Hepatocyte (in vitro differentiated cells): ENCODE measurements around the gene IL1RN. TPM values are rescaled to one million over a fixed set of nuclear protein-coding genes. Genes with fewer than 3 reads are reported as not detected.

ENCODE experiments used
- DNase-seq: peaks from one replicate; pipeline ENCODE4 v3.0.0-alpha.2; 2016; ENCODE audit warnings: low spot score
- H2AFZ ChIP-seq: fragments of 200-600 bp; sonication (generic); 2 replicates; pipeline ENCODE4 v1.6.0; 2016; ENCODE audit warnings: antibody characterized with exemption, mild to moderate bottlenecking
- H3K27ac ChIP-seq: fragments of 200-600 bp; sonication (generic); 2 replicates; pipeline ENCODE4 v1.5.1; 2016; ENCODE audit warnings: mild to moderate bottlenecking
- H3K27me3 ChIP-seq: fragments of 200-600 bp; sonication (generic); 2 replicates; pipeline ENCODE4 v1.6.1; 2016
- H3K36me3 ChIP-seq: fragments of 200-600 bp; sonication (generic); replicated peaks from 2 replicates; pipeline ENCODE4 v1.5.1; 2016; ENCODE audit warnings: low read depth; ENCODE audit not compliant: insufficient read depth
- H3K4me1 ChIP-seq: fragments of 200-600 bp; sonication (generic); 2 replicates; pipeline ENCODE4 v1.5.1; 2016; ENCODE audit warnings: mild to moderate bottlenecking, moderate library complexity; ENCODE audit not compliant: insufficient read depth
- H3K4me2 ChIP-seq: fragments of 200-600 bp; sonication (generic); 2 replicates; pipeline ENCODE4 v1.6.0; 2016
- H3K4me3 ChIP-seq: fragments of 200-600 bp; sonication (generic); 2 replicates; pipeline ENCODE4 v1.5.1; 2016; ENCODE audit warnings: mild to moderate bottlenecking
- H3K79me2 ChIP-seq: fragments of 200-600 bp; sonication (generic); 2 replicates; pipeline ENCODE4 v1.6.0; 2017; ENCODE audit warnings: mild to moderate bottlenecking
- H3K9me2 ChIP-seq: fragments of 200-600 bp; sonication (generic); replicated peaks from 2 replicates; pipeline ENCODE4 v1.6.0; 2017; ENCODE audit warnings: mild to moderate bottlenecking; ENCODE audit not compliant: insufficient read depth
- H3K9me3 ChIP-seq: fragments of 200-600 bp; sonication (generic); 2 replicates; pipeline ENCODE4 v1.5.1; 2016; ENCODE audit warnings: low read depth, mild to moderate bottlenecking
- H4K20me1 ChIP-seq: fragments of 200-600 bp; sonication (generic); 2 replicates; pipeline ENCODE4 v1.6.0; 2016; ENCODE audit warnings: mild to moderate bottlenecking; ENCODE audit not compliant: insufficient read depth, poor library complexity, severe bottlenecking
- EZH2 ChIP-seq: fragments of 200-600 bp; sonication (generic); IDR thresholded peaks from 2 replicates; pipeline ENCODE4 v1.6.1; 2016; ENCODE audit warnings: antibody characterized with exemption, mild to moderate bottlenecking, borderline replicate concordance
- EZH2phosphoT487 ChIP-seq: fragments of 200-600 bp; sonication (generic); IDR thresholded peaks from one replicate; pipeline ENCODE4 v1.6.1; 2018; ENCODE audit warnings: antibody characterized with exemption, mild to moderate bottlenecking, low read depth, moderate library complexity; ENCODE audit not compliant: unreplicated experiment, severe bottlenecking
- WGBS: methylation state at CpG from one replicate; pipeline ENCODE4 v1.1.6; 2016; ENCODE audit warnings: low lambda C conversion rate; ENCODE audit errors: missing lambda C conversion rate; 5-methylcytosine and 5-hydroxymethylcytosine counted together
- polyA plus RNA-seq: library from polyadenylated mRNA; unstranded; fragments of >200 nt; fragmentation: Nextera tagmentation; extraction: Ambion mirVana; gene quantifications from 2 replicates; pipeline ENCODE4 v1.2.1, GENCODE V29; 2016
- total RNA-seq: library from RNA; depleted of rRNA; stranded (reverse); fragments of >200 nt; gene quantifications from 2 replicates; pipeline ENCODE4 v1.2.3, GENCODE V29; 2014
- TF ChIP-seq, protein P1 (sequence below): fragments of 200-600 bp; sonication (generic); IDR thresholded peaks from 2 replicates; pipeline ENCODE4 v1.5.1; 2016; ENCODE audit warnings: antibody characterized with exemption, mild to moderate bottlenecking; ENCODE audit not compliant: poor library complexity

IL1RN gene
- total and polyA plus RNA-seq, 2 experiments from 2014 or later = 3.1 to 7.3 TPM

DNA sequence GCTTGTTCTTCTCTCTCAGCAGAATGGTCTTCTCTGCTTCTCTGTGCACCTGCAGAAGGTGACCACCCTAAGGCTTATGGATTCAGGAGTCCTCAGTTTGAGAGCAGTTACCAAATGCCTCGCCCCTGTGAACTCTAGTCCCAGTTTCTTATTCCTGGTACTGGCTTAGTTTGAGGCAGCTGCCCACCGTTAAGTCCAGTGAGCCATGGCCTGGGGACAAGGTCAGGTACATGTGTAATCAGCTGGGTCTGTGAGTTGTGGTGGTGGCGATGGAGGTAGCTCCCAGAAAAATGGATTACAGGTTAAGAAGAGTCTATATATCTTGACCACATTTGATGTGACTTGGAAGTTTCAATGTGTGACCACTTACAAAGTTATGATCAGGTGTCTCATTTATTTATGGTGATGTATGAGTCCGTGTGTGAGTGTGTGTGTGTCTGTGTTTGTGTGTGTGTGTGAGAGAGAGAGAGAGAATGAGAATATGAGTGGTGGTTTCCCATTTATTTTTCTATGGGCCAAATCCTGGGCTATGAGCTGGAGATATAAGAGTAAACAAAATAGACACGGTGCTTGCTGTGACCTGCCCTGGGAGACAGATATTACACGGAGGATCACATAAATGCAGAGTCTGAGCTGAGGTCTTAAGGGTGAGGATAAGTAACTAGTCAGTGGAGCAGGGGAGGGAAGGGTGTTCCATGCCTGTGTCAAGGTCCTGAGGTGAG lies 13.0 kb upstream of the IL1RN start:
- WGBS = 77% methylated on average over 6 of the region's 6 CpGs
- H3K9me2 ChIP-seq = no peaks in the 10 kb centered on the region
- no peak overlapping the region for H3K4me3 ChIP-seq
- DNase-seq = no peak
- H3K27ac ChIP-seq = no peak overlapping the region
- peaks cover 9% of the 10 kb centered on the region for H3K4me1 ChIP-seq
- TF ChIP-seq EZH2 (no peak), EZH2phosphoT487 (no peak)
- TF ChIP-seq, protein P1, sequence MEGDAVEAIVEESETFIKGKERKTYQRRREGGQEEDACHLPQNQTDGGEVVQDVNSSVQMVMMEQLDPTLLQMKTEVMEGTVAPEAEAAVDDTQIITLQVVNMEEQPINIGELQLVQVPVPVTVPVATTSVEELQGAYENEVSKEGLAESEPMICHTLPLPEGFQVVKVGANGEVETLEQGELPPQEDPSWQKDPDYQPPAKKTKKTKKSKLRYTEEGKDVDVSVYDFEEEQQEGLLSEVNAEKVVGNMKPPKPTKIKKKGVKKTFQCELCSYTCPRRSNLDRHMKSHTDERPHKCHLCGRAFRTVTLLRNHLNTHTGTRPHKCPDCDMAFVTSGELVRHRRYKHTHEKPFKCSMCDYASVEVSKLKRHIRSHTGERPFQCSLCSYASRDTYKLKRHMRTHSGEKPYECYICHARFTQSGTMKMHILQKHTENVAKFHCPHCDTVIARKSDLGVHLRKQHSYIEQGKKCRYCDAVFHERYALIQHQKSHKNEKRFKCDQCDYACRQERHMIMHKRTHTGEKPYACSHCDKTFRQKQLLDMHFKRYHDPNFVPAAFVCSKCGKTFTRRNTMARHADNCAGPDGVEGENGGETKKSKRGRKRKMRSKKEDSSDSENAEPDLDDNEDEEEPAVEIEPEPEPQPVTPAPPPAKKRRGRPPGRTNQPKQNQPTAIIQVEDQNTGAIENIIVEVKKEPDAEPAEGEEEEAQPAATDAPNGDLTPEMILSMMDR = no peak
- H2AFZ ChIP-seq = no peak overlapping the region
- no peaks in the 10 kb centered on the region for H3K27me3 ChIP-seq
- no peaks in the 10 kb centered on the region for H4K20me1 ChIP-seq
- no peak overlapping the region for H3K4me2 ChIP-seq
- H3K36me3 ChIP-seq = no peaks in the 10 kb centered on the region
- H3K79me2 ChIP-seq = no peaks in the 10 kb centered on the region
- H3K9me3 ChIP-seq = no peaks in the 10 kb centered on the region

- no peak for DNase-seq
- no peak overlapping the region for H3K4me2 ChIP-seq
These were observed 12.4 kb upstream of the IL1RN start for GRCh38 chr2:113114996-113115395.

DNA sequence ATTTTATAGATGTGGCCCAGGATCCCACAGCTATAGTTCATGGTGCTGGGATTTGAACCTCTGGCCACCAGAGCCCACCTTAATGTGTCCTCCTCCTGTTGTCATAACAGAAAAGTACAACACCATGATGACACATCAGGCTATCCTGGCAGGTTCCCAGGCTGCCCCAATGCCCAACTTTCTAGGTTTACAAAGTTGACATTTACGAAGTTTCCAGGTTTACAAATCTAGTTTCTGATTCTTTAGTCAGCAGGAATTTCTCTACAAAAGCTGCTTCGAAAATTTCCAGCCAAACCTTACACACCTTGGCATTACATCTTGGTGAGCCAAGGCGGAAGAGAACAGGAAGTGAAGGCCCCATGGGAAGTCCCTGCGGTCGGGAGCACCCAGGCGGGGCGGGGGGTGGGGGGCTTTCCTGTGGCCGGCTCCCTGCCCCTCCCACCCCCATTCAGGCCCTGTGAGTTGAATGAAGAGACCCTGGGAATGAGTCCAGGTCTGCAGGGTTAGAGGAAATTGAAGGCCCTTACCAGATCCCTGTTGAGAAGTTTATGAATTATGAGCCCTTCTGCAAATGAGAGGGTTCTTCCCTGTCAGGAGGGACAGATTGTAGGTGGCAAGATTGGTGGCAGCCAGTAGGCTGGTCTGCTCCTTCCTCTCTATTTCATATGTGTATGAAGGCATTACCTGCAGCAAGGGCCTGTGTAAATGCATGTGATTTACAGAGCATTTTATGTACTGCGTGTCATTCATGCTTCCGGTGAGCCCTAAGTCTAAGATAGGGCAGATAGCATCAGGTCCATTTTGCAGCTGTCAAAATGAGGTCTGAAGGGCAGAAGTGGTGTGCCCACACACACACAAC lies 11.1 kb upstream of the IL1RN start:
- Histone ChIP-seq H2AFZ (no peak overlapping the region), H4K20me1 (no peaks in the 10 kb centered on the region), H3K36me3 (no peaks in the 10 kb centered on the region), H3K9me2 (no peaks in the 10 kb centered on the region), H3K27me3 (no peaks in the 10 kb centered on the region), H3K4me3 (no peak overlapping the region), H3K79me2 (no peaks in the 10 kb centered on the region), H3K4me2 (no peak overlapping the region), H3K27ac (no peak overlapping the region), H3K4me1 (peaks cover 9% of the 10 kb centered on the region), H3K9me3 (no peaks in the 10 kb centered on the region)
- DNase-seq = no peak
- TF ChIP-seq, protein P1 = no peak
- 91% methylated on average over 7 of the region's 10 CpGs for WGBS

More at GRCh38 chr2:113114996-113115395, 12.4 kb upstream of the IL1RN start:
- Histone ChIP-seq H2AFZ (no peak overlapping the region), H3K79me2 (no peaks in the 10 kb centered on the region), H3K27ac (no peak overlapping the region), H3K9me3 (no peaks in the 10 kb centered on the region), H3K4me1 (peaks cover 9% of the 10 kb centered on the region), H4K20me1 (no peaks in the 10 kb centered on the region), H3K27me3 (no peaks in the 10 kb centered on the region), H3K4me3 (no peak overlapping the region), H3K9me2 (no peaks in the 10 kb centered on the region), H3K36me3 (no peaks in the 10 kb centered on the region)
- TF ChIP-seq, protein P1 = no peak
- no peak for TF ChIP-seq EZH2phosphoT487
- TF ChIP-seq EZH2 = no peak
- WGBS = 43% methylated on average over 4 of the region's 4 CpGs
